ENCODE data around the gene PTDSS2. TPM values are rescaled to one million over a fixed set of nuclear protein-coding genes. Genes with fewer than 3 reads are reported as not detected.
A peak's percentile ranks its signal among the peaks of the same experiment; 100 is the strongest.

PTDSS2 gene
- total and polyA plus RNA-seq, 9 of the 15 experiments (the other 6 are each of a cell fraction or from before 2014, with no cell fraction given): 0.45 to 53.9 (median 17.2) TPM

DNA sequence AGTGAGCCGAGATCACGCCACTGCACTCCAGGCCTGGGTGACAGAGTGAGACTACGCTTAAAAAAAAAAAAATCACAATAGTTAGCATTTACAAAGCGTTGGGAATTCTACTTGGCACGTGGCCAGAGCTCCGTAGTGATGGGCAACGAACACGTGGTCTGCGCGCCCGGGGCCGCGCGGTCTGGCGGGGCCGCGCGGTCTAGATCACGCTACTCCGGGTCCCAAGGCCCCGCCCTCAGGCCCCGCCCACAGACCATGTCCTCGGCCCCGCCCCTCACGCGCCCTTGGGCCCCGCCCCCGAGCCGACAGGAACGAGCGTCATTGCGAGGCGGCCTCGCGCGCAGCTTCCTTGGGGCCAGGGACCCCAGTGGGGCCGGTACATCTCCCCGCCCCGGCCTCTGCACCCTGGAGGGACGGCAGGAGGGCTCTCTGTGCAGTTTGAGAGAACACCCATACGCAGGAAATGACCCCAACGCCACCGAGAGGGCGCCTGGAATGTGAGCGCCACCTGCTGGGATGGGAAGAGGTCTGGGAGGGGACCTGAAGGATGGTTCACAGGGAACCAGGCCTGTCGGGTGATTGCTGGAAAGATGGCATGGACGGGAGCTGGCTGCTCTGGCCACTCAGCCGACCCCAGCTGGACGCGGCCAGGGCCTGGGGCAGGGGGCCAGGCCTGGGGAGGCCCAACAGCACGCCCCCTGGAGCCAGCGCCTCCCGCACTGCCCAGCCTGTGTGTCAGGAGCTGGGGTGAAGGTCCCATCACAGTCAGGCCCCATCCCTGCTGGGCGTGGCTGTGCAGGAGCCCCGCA is 2.0 kb upstream of the PTDSS2 start (continued):
- TF ChIP-seq ZNF398 (CRISPR knock-in tag; IDR thresholded peaks at IDR 0.05): no peak
- peak; percentile 57; the same call in 1 of the 2 replicates for TF ChIP-seq NR2C1 (IDR thresholded peaks at IDR 0.05)
- TF ChIP-seq NR2C1 (tag; IDR thresholded peaks at IDR 0.05): peak; percentile 58
- TF ChIP-seq ZNF174 (CRISPR knock-in tag; IDR thresholded peaks at IDR 0.05): no peak
- TF ChIP-seq CBX5 (IDR thresholded peaks at IDR 0.05; ENCODE audit: borderline replicate concordance, low read depth): no peak
- no peak for TF ChIP-seq ZNF77 (CRISPR knock-in tag; IDR thresholded peaks at IDR 0.05)
- TF ChIP-seq, protein P1, sequence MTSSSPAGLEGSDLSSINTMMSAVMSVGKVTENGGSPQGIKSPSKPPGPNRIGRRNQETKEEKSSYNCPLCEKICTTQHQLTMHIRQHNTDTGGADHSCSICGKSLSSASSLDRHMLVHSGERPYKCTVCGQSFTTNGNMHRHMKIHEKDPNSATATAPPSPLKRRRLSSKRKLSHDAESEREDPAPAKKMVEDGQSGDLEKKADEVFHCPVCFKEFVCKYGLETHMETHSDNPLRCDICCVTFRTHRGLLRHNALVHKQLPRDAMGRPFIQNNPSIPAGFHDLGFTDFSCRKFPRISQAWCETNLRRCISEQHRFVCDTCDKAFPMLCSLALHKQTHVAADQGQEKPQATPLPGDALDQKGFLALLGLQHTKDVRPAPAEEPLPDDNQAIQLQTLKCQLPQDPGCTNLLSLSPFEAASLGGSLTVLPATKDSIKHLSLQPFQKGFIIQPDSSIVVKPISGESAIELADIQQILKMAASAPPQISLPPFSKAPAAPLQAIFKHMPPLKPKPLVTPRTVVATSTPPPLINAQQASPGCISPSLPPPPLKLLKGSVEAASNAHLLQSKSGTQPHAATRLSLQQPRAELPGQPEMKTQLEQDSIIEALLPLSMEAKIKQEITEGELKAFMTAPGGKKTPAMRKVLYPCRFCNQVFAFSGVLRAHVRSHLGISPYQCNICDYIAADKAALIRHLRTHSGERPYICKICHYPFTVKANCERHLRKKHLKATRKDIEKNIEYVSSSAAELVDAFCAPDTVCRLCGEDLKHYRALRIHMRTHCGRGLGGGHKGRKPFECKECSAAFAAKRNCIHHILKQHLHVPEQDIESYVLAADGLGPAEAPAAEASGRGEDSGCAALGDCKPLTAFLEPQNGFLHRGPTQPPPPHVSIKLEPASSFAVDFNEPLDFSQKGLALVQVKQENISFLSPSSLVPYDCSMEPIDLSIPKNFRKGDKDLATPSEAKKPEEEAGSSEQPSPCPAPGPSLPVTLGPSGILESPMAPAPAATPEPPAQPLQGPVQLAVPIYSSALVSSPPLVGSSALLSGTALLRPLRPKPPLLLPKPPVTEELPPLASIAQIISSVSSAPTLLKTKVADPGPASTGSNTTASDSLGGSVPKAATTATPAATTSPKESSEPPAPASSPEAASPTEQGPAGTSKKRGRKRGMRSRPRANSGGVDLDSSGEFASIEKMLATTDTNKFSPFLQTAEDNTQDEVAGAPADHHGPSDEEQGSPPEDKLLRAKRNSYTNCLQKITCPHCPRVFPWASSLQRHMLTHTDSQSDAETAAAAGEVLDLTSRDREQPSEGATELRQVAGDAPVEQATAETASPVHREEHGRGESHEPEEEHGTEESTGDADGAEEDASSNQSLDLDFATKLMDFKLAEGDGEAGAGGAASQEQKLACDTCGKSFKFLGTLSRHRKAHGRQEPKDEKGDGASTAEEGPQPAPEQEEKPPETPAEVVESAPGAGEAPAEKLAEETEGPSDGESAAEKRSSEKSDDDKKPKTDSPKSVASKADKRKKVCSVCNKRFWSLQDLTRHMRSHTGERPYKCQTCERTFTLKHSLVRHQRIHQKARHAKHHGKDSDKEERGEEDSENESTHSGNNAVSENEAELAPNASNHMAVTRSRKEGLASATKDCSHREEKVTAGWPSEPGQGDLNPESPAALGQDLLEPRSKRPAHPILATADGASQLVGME (CRISPR knock-in tag; IDR thresholded peaks at IDR 0.05): peak; percentile 91
- TF ChIP-seq, protein P2, sequence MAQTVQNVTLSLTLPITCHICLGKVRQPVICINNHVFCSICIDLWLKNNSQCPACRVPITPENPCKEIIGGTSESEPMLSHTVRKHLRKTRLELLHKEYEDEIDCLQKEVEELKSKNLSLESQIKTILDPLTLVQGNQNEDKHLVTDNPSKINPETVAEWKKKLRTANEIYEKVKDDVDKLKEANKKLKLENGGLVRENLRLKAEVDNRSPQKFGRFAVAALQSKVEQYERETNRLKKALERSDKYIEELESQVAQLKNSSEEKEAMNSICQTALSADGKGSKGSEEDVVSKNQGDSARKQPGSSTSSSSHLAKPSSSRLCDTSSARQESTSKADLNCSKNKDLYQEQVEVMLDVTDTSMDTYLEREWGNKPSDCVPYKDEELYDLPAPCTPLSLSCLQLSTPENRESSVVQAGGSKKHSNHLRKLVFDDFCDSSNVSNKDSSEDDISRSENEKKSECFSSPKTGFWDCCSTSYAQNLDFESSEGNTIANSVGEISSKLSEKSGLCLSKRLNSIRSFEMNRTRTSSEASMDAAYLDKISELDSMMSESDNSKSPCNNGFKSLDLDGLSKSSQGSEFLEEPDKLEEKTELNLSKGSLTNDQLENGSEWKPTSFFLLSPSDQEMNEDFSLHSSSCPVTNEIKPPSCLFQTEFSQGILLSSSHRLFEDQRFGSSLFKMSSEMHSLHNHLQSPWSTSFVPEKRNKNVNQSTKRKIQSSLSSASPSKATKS (CRISPR knock-in tag; IDR thresholded peaks at IDR 0.05): no peak
- no peak for TF ChIP-seq KLF1 (tag; IDR thresholded peaks at IDR 0.05)
- no peak for TF ChIP-seq PBX2 (CRISPR knock-in tag; IDR thresholded peaks at IDR 0.05; ENCODE audit: low read depth)
- no peak for TF ChIP-seq PBX2 (tag; conservative IDR thresholded peaks at IDR 0.05; ENCODE audit: low read depth)
- TF ChIP-seq ELF4 (CRISPR knock-in tag; IDR thresholded peaks at IDR 0.05): 0 out of 2 replicates have a peak, but pooled peaks have one; percentile 52
- peak; percentile 92; the same call in 1 of the 2 replicates for TF ChIP-seq KAT7 (CRISPR knock-in tag; IDR thresholded peaks at IDR 0.05; ENCODE audit: borderline replicate concordance)
- TF ChIP-seq ZNF140 (CRISPR knock-in tag; IDR thresholded peaks at IDR 0.05): no peak
- no peak for TF ChIP-seq RUNX1 (IDR thresholded peaks at IDR 0.05; ENCODE audit: low read depth)
